Endothelial cell of umbilical vein (primary cell): ENCODE results near the gene LDLRAD3. TPM values are rescaled to one million over a fixed set of nuclear protein-coding genes. Genes with fewer than 3 reads are reported as not detected.
A peak's percentile ranks its signal among the peaks of the same experiment; 100 is the strongest.

Source experiments
- BruUV-seq: library from RNA; stranded (reverse); fragments of 400-500 nt; replicated peaks from 2 replicates; lab custom pipeline; 2021; lab: Mats Ljungman, UMichigan
- CTCF ChIA-PET: fragments of 300-600, 350-600 bp; sonication (Branson Sonifier 250); formaldehyde crosslinking; loops from one replicate; lab custom pipeline; 2021; ENCODE audit warnings: antibody characterized with exemption, inconsistent platforms; lab: Charles Lee
- POLR2A ChIA-PET: fragments of 300-600, 350-600 bp; sonication (Branson Sonifier 250); formaldehyde crosslinking; loops from one replicate; lab custom pipeline; 2021; ENCODE audit warnings: antibody characterized with exemption, inconsistent platforms; lab: Charles Lee
- DNase-seq: peaks from one replicate; pipeline ENCODE4 v3.0.0-alpha.2; 2011; ENCODE audit warnings: low read depth, low spot score
- FAIRE-seq: peaks from 2 replicates; lab custom pipeline; 2011; peaks lifted over from hg19 to GRCh38; lab: Jason Lieb, UNC
- H2AFZ ChIP-seq: 2 replicates; pipeline ENCODE4 v1.6.0; 2012; ENCODE audit warnings: low read depth, low read length, control low read depth, inconsistent platforms
- H3K27ac ChIP-seq: 2 replicates; pipeline ENCODE4 v1.5.1; 2011; ENCODE audit warnings: low read depth, mild to moderate bottlenecking, control low read depth, low read length, moderate library complexity; ENCODE audit not compliant: insufficient read depth
- H3K27me3 ChIP-seq, 2 experiments: 2 replicates each; pipeline versions ENCODE4 v1.6.0 to v1.6.1; 2011; ENCODE audit warnings: low read length in 2 of 2, mixed read lengths in 1 of 2; ENCODE audit not compliant: control insufficient read depth in 2 of 2, insufficient read depth in 2 of 2
- H3K36me3 ChIP-seq, 2 experiments: 2 replicates in 1 of 2; 3 replicates in 1 of 2; pipeline ENCODE4 v1.5.1; 2011; ENCODE audit warnings: low read length in 2 of 2, mild to moderate bottlenecking in 1 of 2, moderate library complexity in 1 of 2; ENCODE audit not compliant: control insufficient read depth in 2 of 2, insufficient read depth in 2 of 2; ENCODE audit errors: extremely low read depth in 1 of 2
- H3K4me1 ChIP-seq: 3 replicates; pipeline ENCODE4 v1.5.1; 2011; ENCODE audit warnings: mild to moderate bottlenecking, low read length; ENCODE audit not compliant: control insufficient read depth, insufficient read depth; ENCODE audit errors: extremely low read depth
- H3K4me2 ChIP-seq: 2 replicates; pipeline ENCODE4 v1.6.1; 2011; ENCODE audit warnings: low read length, control low read depth, mixed read lengths; ENCODE audit not compliant: insufficient read depth
- H3K4me3 ChIP-seq, 3 experiments: fragments of 200-600 bp in 1 of 3; sonication (generic), shearing (Covaris generic) in 1 of 3; replicated peaks in 1 of 3; 2 replicates each; pipeline ENCODE4 v1.5.1; 2011 to 2016; ENCODE audit warnings: control low read depth in 3 of 3, low read length in 3 of 3, mild to moderate bottlenecking in 2 of 3, inconsistent platforms in 1 of 3, low read depth in 1 of 3, moderate library complexity in 1 of 3; ENCODE audit not compliant: insufficient read depth in 1 of 3
- H3K79me2 ChIP-seq: 2 replicates; pipeline ENCODE4 v1.6.0; 2012; ENCODE audit warnings: low read length, inconsistent platforms; ENCODE audit not compliant: control insufficient read depth, insufficient read depth
- H3K9ac ChIP-seq: replicated peaks from 2 replicates; pipeline ENCODE3; 2011; ENCODE audit warnings: low read length, control low read depth; ENCODE audit not compliant: insufficient read depth; ENCODE audit errors: extremely low read depth
- H3K9me1 ChIP-seq: replicated peaks from 3 replicates; pipeline ENCODE4 v1.6.0; 2011; ENCODE audit warnings: mild to moderate bottlenecking, low read length; ENCODE audit not compliant: control insufficient read depth, insufficient read depth; ENCODE audit errors: extremely low read depth
- H3K9me3 ChIP-seq: replicated peaks from 2 replicates; pipeline ENCODE4 v1.5.1; 2012; ENCODE audit warnings: low read length, inconsistent platforms; ENCODE audit not compliant: control insufficient read depth, insufficient read depth
- H4K20me1 ChIP-seq: replicated peaks from 2 replicates; pipeline ENCODE3; 2011; ENCODE audit warnings: mild to moderate bottlenecking, low read length; ENCODE audit not compliant: control insufficient read depth, insufficient read depth; ENCODE audit errors: extremely low read depth
- CTCF ChIP-seq, 2 donors: IDR thresholded peaks; 1 replicate in 1 of 2; 2 replicates in 1 of 2; pipeline ENCODE4 v1.5.1; 2011; ENCODE audit warnings: low read length in 2 of 2, mild to moderate bottlenecking in 2 of 2, moderate library complexity in 2 of 2, control low read depth in 1 of 2, inconsistent platforms in 1 of 2, low read depth in 1 of 2; ENCODE audit not compliant: insufficient read depth in 1 of 2; ENCODE audit errors: extremely low read depth in 1 of 2
- EZH2 ChIP-seq: IDR thresholded peaks from 2 replicates; pipeline ENCODE4 v1.6.1; 2012; ENCODE audit warnings: borderline replicate concordance, low read depth, mild to moderate bottlenecking, moderate library complexity, low read length, inconsistent platforms; ENCODE audit not compliant: severe bottlenecking
- FOS ChIP-seq: IDR thresholded peaks from 2 replicates; pipeline ENCODE4 v1.6.1; 2011; ENCODE audit warnings: mild to moderate bottlenecking, low read length, moderate library complexity, borderline replicate concordance; ENCODE audit not compliant: insufficient read depth
- GATA2 ChIP-seq: IDR thresholded peaks from 2 replicates; pipeline ENCODE4 v1.7.0; 2011; ENCODE audit warnings: low read depth, mild to moderate bottlenecking, moderate library complexity, mixed read lengths, low read length; ENCODE audit not compliant: insufficient read length, insufficient read depth
- JUN ChIP-seq: IDR thresholded peaks from 2 replicates; pipeline ENCODE4 v1.6.1; 2011; ENCODE audit warnings: borderline replicate concordance, low read depth; ENCODE audit not compliant: insufficient read length, insufficient read depth
- MAX ChIP-seq: IDR thresholded peaks from 2 replicates; pipeline ENCODE4 v1.6.1; 2011; ENCODE audit not compliant: insufficient read depth, insufficient read length
- MYC ChIP-seq: IDR thresholded peaks from one replicate; pipeline ENCODE4 v1.6.1; 2011; ENCODE audit warnings: mild to moderate bottlenecking, low read depth, low read length
- POLR2A ChIP-seq: IDR thresholded peaks from 2 replicates; pipeline ENCODE4 v1.6.1; 2012; ENCODE audit warnings: low read depth, mild to moderate bottlenecking, control low read depth, low read length
- POLR2AphosphoS5 ChIP-seq: IDR thresholded peaks from 2 replicates; pipeline ENCODE4 v1.6.1; 2012; ENCODE audit warnings: low read depth, mild to moderate bottlenecking, control low read depth, low read length, moderate library complexity; ENCODE audit not compliant: insufficient read depth
- dilution Hi-C: fragments of 300-500 bp; cut with MboI; formaldehyde crosslinking; loops from one replicate; pipeline ENCODE4 v1.15.0; 2019; ENCODE audit warnings: low sequenced_read_pairs; ENCODE audit not compliant: extremely low pct_ligation_motif_present
- intact Hi-C: fragments of 100-400 bp; cut with micrococcal nuclease; formaldehyde crosslinking; loops from one replicate; pipeline ENCODE4 v1.10.0; 2022
- polyA plus RNA-seq, 4 experiments: library from polyadenylated mRNA; depleted of rRNA in 3 of 4; stranded (reverse) in 3 of 4; unstranded in 1 of 4; fragments of >200 nt; gene quantifications; 2 replicates each; pipeline versions ENCODE4 v1.2.1 to v1.2.3, GENCODE V29; 2011 to 2012; ENCODE audit warnings: missing spikeins in 1 of 4
- total RNA-seq: library from RNA; stranded (reverse); gene quantifications from 2 replicates; pipeline ENCODE4 v1.2.3, GENCODE V29; 2021

Gene LDLRAD3
- total and polyA plus RNA-seq, 2 donors (not counting 3 experiments of a cell fraction or from before 2014, with no cell fraction given), result 17.9 to 25.1 TPM

- ChIA-PET CTCF (interaction anchor here (0.8 to 2.4 kb wide), 7 partner anchors 11 to 499 kb away, joined by 3 to 19 read pairs (median 4); no protein-coding TSS in a partner anchor), POLR2A (interaction anchor here (0.6 to 1.6 kb wide), 6 partner anchors 11 to 261 kb away, joined by 3 to 6 read pairs (median 4); no protein-coding TSS in a partner anchor)
- H3K9me3 ChIP-seq, result no peaks in the 10 kb centered on the region
- H3K79me2 ChIP-seq, result no peaks in the 10 kb centered on the region
- dilution Hi-C loops, result no loop called here
- no TSS peak for BruUV-seq
- no peak overlapping the region for H3K4me3 ChIP-seq
- no peak overlapping the region for H3K9ac ChIP-seq
- no peak for FAIRE-seq
- H3K9me1 ChIP-seq, result no peaks in the 10 kb centered on the region
- H3K27me3 ChIP-seq, result no peaks in the 10 kb centered on the region
- DNase-seq, result no peak
- intact Hi-C loops, result no loop called here
- H4K20me1 ChIP-seq, result no peaks in the 10 kb centered on the region
- H3K4me1 ChIP-seq, result peaks cover 12% of the 10 kb centered on the region
- H2AFZ ChIP-seq, result no peak overlapping the region
- no peak overlapping the region for H3K4me2 ChIP-seq
- no peaks in the 10 kb centered on the region for H3K36me3 ChIP-seq
- no peak for TF ChIP-seq POLR2AphosphoS5
- no peak for TF ChIP-seq JUN
- TF ChIP-seq GATA2, result no peak
- TF ChIP-seq FOS, result no peak
- TF ChIP-seq POLR2A, result no peak
- no peak for TF ChIP-seq MAX
- no peak for TF ChIP-seq MYC
- TF ChIP-seq EZH2, result no peak
- no peak for TF ChIP-seq CTCF (IDR thresholded peaks at IDR 0.05; ENCODE audit: extremely low read depth in 1 of 2, insufficient read depth in 1 of 2, low read depth in 1 of 2, low read length in 2 of 2)
- H3K27ac ChIP-seq, result peak overlapping the region; percentile 31
These were observed 160.8 kb downstream of the LDLRAD3 start for GRCh38 chr11:36104660-36104992.
